Pons (tissue), 1 donor: Measurements from ENCODE around the gene ARID1B.

Experiments
- DNase-seq: peaks from one replicate; pipeline ENCODE4 v3.0.0-alpha.2; 2016; ENCODE audit warnings: low spot score

The ARID1B gene

DNA sequence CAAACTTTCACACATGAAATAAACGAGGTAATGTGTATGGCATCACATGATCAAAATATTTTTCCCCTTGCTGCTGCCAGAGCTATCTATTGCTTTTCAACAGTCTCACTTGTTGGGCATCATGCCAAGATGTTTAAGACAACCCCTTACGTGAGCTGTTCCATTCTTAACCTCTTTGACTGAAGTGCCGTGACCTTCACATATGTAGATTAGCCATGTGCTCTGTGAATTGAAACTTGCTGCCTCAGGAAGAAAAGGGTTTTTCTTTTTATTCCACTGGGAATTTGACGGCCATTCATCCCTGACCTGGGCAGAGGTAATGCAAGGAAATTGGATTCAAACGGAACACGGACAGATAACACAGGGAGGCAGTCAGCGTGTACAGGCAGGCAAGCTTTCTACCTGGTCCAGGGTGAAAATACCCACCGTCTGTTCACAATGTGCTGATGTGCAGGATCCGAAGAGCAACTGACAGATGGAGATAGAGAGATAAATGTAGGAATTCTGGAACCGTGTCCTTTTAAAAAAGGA lies 14.2 kb downstream of the ARID1B start:
- no peak for DNase-seq

DNA sequence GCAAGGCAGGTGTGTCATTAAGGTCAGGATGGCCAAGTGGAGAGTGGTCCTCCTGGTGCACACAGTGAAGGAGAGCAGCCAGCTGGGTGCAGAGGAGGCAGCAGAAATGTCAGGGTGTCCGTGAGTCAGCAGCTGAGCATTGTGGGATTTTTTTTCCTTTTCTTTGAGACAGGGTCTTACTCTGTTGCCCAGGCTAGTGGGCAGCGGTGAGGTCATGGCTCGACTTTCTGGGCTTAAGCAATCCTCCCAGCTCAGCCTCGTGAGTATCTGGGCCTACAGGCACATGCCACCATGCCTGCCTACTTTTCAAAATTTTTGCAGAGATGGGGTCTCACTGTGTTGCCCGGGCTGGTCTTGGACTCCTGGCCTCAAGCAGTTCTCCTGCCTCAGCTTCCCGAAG lies 16.0 kb downstream of the ARID1B start:
- no peak for DNase-seq

DNA sequence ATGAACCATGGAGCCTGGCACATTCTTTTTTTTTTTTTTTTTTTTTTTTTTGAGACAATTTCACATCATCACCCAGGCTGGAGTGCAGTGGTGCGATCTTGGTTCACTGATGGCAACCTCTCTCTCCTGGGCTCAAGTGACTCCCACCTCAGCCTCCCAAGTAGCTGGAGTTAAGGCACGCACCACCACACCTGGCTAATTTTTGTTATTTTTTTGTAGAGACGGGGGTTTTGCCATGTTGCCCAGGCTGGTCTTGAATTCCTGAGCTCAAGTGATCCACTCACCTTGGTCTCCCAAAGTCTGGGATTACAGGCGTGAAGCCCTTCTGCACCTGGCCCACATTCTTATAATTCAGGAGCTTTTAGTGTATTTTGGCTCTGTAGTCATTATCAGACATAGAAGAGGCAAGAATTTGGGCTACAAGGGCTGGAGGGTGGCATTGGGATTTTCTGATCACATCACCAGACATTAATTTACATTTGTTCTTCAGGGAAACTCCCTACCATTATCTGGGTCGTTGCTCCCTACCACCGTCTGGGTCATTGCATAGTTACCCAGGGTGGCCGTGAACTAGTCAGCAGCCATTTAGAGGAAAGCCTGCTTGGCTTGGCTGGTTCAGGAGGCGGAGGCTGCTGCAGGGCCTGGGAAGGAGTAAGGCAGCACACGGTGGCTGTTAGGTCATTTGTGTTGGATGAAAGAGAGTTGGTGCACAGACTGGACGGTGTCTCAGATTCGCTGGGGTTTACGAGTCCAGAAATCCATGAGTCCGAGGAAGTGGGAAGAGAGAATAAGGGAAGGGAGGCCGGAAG lies 17.6 kb downstream of the ARID1B start:
- no peak for DNase-seq

DNA sequence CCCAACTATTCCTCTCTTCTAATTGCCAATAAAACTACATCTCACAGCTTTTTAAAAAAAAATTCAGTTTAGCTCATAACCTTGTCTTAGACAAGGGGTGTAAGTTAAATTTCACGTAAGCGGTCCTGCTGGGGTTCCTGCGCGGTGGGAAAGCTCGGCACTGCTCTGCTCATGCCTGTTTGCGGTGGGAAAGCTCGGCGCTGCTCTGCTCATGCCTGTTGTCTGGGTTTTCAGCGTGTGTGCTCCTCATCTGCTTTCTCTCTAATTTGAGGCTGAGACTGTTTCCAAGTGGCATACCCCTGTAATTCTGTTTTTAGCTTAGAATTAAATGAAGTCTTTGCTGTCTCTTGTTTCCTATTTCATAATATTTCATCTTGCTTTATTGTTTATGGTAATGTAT lies 18.6 kb downstream of the ARID1B start:
- no peak for DNase-seq

DNA sequence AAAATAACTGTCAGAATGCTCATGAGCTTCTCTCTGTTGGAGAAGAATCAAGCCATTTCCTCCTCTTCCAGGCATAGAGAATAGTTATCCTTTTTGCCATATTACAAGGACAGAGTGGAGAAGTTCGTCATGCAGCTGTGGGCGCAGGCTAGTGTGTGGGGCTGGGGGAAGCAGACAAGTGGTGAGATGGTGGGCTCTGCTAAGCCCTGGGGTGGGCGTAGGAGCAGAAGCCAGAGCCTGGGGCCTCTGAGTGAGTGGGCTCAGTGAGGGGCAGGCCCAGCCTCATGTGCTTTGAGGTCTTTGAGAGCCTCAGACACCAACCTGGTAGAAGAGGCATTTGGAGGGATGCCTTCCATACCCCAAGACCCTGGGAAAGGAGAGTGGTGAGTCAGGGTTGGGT lies 19.4 kb downstream of the ARID1B start:
- no peak for DNase-seq

DNA sequence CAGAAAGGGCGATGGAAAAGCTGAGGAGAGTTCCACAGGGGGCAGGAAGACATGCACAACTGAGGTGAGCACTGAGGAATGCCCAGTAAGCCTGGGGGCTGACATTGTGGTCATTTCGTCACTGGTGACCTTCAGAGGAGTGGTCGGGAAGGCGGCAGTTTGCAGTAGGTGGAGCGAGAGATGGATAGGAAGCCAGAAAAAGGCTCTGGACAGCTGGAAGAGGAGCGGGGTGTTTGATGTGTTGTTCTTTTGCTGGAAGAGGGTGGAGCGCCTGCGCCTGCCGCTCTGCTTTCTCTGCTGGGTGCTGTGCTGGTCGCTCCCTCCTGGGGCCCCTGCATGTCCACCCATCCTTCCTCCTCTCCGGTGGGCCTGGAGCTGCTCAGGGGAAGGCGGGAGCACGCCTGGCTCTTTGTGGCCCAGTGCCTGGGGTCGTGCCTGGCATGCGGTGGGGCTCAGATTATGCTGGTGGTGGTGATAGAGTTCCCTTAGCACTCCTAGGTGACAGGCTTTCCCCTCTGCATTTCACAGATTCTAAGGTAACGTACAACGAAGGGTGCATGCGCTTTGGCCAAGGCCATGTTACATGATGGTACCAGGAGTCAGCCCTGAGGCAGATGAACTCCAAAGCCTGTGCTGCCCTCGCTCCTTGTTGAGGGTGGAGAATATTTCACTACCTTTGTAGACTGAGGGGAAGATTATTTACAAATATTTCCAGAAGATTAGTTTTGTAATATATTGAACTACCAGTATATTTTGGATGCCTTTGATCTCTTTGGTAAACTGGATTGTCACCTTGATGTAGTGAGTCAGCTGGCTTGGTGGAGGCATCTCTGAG lies 20.9 kb downstream of the ARID1B start:
- no peak for DNase-seq

DNA sequence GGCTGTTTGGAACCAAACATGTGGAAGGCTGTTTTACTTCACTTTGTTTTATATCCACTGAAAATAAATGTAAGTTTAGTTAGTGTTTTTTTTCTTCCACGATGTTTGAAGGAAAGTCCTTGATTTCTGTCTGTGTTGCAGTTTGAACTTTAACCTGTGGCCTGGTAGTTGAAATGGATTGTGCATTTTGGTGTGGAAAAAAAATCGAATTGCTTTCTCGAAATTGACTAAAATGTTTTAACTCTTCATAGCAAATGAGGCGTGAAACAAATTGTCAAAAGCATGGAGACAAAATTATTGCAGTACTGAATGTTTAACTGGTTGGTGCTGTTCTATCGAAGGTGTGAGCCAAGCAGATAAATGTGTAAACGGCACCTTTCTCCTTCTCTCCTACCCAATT lies 24.5 kb downstream of the ARID1B start:
- DNase-seq = no peak

DNA sequence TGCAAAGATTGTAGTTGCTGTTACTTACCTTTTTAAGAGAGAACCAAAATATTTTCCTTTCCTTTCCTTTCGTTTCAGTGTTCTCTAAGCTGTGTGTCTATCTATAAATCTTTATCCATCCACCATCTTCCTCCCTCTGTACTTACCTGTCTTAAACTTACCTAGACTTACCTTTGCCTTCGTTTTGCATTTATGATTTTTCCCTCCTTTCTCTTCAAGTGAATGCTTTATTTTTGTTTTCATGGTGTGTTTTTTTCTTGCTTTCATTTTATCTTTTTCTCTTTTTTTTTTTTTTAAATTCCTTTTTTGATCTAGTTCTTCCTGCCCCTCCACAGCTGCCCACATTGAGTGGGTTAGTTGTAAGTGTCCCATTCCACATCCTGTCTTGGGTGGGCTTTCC lies 26.2 kb downstream of the ARID1B start:
- no peak for DNase-seq

DNA sequence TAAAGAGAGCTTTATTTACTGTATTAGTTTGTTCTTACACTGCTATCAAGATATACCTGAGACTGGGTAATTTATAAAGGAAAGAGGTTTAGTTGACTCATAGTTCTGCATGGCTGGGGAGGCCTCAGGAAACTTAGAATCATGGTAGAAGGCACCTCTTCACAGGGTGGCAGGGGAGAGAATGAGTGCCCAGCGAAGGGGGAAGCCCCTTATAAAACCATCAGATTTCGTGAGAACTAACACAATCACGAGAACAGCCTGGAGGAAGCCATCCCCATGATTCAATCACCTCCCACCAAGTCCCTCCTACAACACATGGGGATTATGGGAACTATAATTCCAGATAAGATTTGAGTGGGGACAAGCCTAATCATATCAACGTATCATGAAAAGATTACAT lies 27.2 kb downstream of the ARID1B start:
- no peak for DNase-seq

DNA sequence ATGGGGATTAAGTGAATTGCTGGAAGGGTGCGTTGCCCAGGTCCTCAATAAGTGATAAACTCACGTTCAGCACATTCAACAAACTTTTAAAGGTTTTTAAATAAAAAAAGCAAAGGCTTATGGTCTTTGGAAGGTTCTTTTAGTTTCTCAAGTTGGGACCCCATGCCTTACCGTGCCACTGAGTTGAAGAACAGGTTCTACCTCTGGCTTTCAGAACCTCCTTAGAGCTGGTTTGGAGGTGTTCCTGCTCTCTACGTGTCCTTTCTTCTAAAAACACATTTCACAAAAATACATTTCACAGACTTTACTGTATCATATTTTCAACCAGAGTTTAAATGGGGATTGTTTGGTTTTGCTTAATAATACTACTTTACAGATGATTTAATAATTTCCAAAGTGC lies 29.0 kb downstream of the ARID1B start:
- no peak for DNase-seq

DNA sequence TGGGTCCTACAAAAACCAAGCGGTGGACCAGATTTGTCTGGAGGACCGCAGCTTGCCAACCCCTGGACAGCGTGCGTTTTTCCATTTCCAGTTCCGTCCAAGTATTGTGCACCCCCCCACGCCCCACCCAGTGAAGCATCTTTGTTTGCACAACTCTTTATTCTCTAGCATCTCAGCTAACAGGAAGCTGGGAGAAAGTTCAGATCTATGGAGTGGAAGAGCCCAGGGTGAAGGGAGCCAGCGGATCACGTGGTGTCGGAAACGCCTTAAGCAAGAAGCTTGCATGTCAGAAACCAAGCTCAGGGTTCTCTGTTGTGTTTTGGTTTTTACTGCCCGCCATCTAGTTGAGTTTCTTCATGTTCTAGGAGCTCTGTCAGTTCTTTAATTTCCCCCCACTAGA lies 29.9 kb downstream of the ARID1B start:
- peak; percentile 39 for DNase-seq

DNA sequence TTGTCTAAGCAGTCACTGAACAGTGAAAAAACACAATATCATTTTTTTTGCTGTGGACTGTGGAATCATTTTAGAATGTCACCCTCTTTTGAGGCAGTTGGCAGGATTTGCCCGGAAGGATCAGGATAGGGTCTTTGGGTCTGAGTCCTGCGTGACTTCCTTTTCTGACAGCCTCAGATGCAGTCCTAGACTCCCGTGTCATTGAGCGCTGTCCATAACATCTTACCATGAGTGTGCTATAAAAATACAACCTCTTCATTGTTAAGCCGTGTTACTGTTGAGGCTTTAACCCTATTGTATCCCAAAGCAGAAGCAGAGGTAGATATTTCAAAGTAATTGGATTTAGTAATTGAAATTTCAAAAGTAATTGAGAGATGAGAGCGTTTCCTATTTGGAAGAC lies 30.6 kb downstream of the ARID1B start:
- no peak for DNase-seq

DNA sequence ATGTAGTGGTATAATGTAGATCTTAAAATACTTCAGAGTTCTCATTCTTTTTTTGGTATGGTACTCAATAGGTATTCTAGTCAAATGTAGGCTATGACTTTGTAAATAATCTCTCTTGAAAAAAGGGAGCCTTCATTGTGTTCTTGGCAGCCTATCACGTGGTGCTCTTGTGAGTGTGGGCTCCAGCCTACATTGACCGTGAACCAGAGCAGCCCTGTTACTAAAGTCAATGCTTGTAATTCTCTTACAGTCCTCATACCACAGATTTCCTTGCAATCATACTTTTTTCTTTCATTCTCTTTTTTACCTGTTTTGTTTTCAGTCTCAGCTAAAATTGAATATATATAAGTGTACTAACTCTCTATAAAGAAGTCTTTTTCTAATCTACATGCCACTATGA lies 31.1 kb downstream of the ARID1B start:
- peak; percentile 93 for DNase-seq

DNA sequence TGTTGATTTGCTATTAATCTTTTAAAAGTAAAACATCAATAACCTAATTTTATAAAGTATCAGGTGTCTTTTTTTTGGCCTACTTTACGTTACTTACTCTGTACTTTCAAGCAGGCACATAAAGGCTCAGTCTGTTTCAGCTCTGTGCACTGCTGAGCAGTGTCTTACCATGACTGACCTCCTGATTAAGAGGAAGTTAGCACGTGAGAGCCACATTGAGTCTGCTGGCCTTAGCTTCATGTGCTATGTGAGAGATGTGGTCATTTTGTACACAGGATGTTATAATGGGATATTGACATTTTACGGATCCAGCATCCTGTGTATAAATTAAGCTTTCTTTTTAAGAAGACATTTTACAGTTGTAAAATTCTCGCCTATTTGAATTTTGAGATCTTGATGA lies 31.9 kb downstream of the ARID1B start:
- DNase-seq = peak; percentile 91

DNA sequence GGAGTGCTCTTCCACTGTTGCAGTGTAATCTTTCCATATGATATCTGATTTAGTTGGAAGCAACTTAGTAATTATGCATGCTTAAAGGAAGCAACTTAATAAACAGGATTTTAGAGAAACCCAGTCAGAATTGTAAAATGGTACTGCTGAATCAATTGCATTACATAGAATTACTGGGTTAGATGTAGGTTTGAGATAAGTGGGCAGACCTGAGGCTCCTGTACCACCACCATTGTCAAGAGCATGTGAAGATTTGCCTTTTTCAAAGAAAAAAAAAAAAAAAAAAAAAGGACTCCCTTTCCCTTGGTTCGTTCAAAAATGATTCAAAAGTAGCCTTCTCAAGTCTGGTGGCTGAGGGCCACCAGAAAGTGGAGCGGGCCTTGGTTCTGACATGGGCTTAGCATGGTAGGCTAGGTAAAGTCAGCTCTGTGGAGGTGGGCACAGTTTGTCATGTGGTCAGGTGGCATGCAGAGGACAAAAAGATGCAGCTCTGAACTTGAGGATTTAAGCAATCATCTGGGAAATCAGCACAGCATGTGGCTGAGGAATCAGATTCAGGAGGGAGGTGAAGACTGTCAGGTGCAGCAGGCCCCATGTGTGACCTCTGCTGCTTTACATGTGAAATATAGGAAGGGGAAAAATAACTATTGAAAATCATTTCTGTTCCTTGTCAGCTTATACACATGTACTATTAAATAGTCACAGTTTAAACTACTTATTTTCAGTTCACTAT lies 32.4 kb downstream of the ARID1B start:
- no peak for DNase-seq

DNA sequence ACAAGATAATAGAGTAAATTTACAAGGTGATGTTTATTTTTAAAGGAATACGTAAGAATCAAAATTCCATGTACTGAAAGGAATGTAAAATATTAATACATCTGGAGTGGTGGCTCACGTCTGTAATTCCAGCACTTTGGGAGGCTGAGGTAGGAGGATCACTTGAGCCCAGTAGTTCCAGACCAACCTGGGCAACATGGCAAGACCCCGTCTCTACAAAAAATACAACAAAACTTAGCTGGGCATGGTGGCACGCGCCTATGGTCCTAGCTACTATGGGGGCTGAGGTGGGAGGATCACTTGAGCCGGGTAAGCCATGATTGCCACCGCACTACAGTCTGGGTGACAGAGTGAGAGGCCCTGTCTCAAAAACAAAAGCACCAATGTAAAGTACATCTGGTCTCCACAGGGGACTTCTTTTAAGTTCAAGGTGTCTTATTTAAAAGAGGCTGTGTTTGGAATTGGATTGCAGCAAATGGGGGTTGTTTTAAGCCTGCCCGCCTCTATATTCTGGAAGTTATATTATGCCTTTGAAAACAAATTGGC lies 36.9 kb downstream of the ARID1B start:
- DNase-seq = no peak

DNA sequence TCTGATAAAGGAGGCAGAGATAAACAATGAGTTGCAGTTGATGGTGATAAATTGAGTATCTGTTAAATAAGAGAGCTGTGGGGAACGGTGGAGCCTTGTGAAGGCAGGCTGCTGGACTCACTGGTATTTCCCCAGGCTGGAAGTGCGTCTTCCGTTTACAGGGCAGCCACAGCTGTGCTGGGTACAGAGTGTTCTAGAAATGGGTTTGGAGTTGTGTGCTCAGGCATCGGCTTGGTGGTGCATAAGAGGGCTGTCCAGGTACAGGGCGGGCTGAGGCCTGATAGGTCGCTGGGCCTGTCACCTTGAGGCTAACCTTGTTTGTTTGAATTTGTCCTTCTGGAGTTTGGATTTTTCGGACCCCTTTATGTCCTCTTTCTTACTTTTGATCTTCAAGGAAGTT lies 39.3 kb downstream of the ARID1B start:
- no peak for DNase-seq

DNA sequence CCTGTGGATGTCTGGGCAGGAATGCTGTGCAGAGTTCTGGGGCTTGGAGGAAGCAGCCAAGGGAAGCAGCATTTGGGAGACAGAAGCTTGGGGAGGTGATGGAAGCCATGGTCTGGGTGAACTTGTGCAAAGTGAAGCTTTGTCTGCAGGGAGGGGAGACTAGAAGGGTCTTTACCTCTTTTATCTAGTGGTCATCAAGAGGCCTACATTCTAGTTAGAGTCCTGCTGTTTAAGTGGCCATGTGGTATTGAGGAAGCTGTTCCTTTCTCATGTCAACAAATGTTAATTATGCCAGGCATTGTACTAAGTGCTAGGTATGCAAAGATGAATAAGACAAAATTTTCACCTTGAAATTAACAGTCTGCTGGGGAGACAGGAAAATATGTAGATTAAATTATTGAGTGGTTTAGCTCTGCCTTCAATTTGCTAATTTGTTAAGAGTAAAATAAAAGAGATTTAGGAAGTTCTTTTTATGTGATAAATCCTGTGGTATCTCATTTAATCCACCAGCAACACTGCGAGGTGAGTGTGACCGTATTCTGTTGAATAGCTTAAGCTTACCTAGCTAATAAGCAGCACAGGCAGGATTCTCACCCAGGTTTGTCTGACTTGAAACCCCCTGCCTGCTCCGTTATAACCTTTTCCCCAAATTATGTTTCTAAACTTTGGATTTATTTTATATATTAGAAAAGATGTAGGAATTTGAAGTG lies 43.1 kb downstream of the ARID1B start:
- no peak for DNase-seq

DNA sequence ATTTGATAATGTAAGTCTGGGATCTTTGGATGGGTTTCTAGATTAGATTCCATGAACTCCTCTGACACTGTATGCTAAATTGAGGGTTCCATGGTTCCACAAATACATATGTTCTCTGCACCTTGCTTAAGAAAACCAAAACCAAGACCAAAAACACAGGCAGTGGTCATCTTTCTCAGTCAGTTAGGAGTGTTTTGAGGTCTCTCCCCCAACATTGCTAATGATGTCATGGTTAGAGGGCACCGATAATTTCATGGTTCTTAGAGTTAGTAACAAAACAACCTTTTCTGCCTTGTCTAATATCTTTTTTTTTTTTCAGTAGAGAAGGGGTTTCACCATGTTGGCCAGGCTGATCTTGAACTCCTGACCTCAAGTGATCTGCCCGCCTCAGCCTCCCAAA lies 44.5 kb downstream of the ARID1B start:
- DNase-seq = no peak

DNA sequence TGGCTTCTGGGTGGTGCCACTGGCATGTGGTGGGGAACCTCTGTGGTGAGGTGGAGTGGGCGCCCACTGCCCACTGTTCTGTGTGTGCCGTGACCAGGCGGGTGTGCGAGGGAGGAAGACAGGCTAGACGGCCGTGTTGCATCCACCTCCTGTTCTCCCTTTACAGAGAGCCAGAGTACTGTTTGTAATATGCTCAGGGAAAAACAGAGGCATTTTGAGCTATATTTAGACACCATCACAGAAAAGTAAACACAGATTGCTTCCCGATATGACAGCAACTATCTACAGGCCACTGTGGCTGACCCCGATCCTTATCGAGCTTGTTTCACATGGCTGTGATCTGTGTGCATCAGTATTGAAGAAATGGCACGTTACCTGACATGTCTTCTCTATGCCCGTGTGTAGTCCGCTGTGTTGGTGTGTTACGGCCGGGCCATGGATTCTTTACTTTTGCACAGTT lies 45.6 kb downstream of the ARID1B start:
- no peak for DNase-seq

DNA sequence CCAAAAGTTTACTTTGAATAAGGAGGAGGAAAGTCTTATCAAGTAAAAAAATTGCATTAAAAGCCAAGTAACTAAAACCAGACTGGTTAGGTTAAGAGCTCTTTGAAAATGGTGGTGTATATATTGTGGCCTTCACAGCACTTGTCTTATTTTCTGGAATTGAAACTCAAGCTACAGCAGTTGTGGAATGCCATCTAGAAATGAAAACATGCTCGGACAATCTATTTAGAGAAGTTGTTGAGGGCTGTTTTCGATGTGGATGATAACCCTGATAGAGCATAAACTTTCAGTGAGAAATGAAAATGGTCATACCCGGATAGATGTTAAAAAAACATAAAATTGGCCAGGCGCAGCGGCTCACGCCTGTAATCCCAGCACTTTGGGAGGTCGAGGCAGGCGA lies 47.0 kb downstream of the ARID1B start:
- no peak for DNase-seq

DNA sequence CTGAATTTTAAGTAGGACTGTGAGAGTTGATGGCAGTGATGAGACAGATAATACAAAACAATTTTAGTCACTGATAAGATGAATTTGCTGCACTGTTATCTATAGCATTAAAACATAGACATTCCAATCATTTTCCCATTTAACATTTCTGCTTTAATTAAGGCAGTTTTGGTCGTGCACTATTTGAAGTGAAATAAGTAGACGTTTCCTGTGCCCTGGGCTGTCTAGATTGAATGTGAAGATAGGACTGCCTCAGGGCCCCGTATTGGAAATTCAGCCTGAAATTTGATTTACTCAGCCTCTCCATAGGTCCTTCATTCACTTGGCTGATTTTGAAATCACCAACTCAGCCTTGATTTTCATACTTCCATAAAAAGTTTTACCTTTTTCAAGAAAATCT lies 48.3 kb downstream of the ARID1B start:
- DNase-seq = no peak
